Stimulated activated naive CD8-positive, alpha-beta T cell treated with anti-CD3 and anti-CD28 coated beads, Interleukin-15, Interleukin-2, amounts not matched to agents 100 ng/mL and 50 ng/mL, for 24 hours (primary cell): Measurements from ENCODE around the gene LAP3.
A peak's percentile ranks its signal among the peaks of the same experiment; 100 is the strongest.
"Not testable (repeated sequence)": the region's sequence is repeated elsewhere in the genome, so short reads cannot be mapped to it uniquely, and the experiment has no call there.

ENCODE experiments used
- H3K27ac Mint-ChIP-seq: one replicate; pipeline ENCODE4 v1.8.0; 2021; ENCODE audit warnings: mild to moderate bottlenecking, mixed read lengths
- H3K27me3 Mint-ChIP-seq: one replicate; pipeline ENCODE4 v1.8.0; 2021; ENCODE audit warnings: mixed read lengths
- H3K36me3 Mint-ChIP-seq: one replicate; pipeline ENCODE4 v1.8.0; 2021; ENCODE audit warnings: low read depth, mixed read lengths
- H3K4me1 Mint-ChIP-seq: one replicate; pipeline ENCODE4 v1.8.0; 2021; ENCODE audit warnings: low read depth, mixed read lengths
- H3K4me3 Mint-ChIP-seq: one replicate; pipeline ENCODE4 v1.8.0; 2021; ENCODE audit warnings: mild to moderate bottlenecking, mixed read lengths
- H3K9me3 Mint-ChIP-seq: one replicate; pipeline ENCODE4 v1.8.0; 2021; ENCODE audit warnings: mixed read lengths

Gene LAP3

GRCh38 chr4:17556498-17556897 is 20.5 kb upstream of the LAP3 start:
- Mint-ChIP-seq H3K27me3 (peaks cover 6% of the 10 kb centered on the region), H3K36me3 (no peaks in the 10 kb centered on the region), H3K4me3 (no peak overlapping the region), H3K27ac (no peak overlapping the region), H3K4me1 (no peaks in the 10 kb centered on the region), H3K9me3 (no peaks in the 10 kb centered on the region)

DNA sequence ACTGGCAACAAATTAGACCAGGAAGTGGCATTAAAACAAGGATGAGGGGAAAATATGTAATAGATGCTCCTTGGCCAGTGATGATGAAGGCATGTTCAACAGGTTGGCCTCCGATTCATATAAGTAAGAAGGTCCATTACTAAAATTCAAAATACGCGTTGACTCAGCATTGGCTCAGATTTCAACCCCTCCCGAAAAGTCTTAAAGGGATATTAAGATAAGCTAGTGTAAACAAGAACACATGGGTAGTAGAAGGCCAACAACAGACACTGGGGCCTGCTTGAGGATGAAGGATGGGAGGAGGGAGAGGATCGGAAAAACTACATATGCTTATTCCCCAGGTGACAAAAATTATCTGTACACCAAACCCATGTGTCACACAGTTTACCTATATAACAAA is 19.1 kb upstream of the LAP3 start:
- no peaks in the 10 kb centered on the region for H3K36me3 Mint-ChIP-seq
- no peaks in the 10 kb centered on the region for H3K4me1 Mint-ChIP-seq
- no peak overlapping the region for H3K27ac Mint-ChIP-seq
- no peaks in the 10 kb centered on the region for H3K9me3 Mint-ChIP-seq
- H3K27me3 Mint-ChIP-seq: peaks cover 5% of the 10 kb centered on the region
- H3K4me3 Mint-ChIP-seq: no peak overlapping the region

- Mint-ChIP-seq H3K36me3 (no peaks in the 10 kb centered on the region), H3K27ac (no peak overlapping the region), H3K4me3 (no peak overlapping the region), H3K9me3 (no peaks in the 10 kb centered on the region), H3K27me3 (peaks cover 5% of the 10 kb centered on the region), H3K4me1 (no peaks in the 10 kb centered on the region)
Observed at GRCh38 chr4:17558941-17559708, 17.9 kb upstream of the LAP3 start.

- H3K9me3 Mint-ChIP-seq: no peaks in the 10 kb centered on the region
- H3K27ac Mint-ChIP-seq: no peak overlapping the region
- peaks cover 5% of the 10 kb centered on the region for H3K27me3 Mint-ChIP-seq
- no peak overlapping the region for H3K4me3 Mint-ChIP-seq
- no peaks in the 10 kb centered on the region for H3K4me1 Mint-ChIP-seq
- no peaks in the 10 kb centered on the region for H3K36me3 Mint-ChIP-seq
Observed at GRCh38 chr4:17559709-17560048, 17.3 kb upstream of the LAP3 start.

DNA sequence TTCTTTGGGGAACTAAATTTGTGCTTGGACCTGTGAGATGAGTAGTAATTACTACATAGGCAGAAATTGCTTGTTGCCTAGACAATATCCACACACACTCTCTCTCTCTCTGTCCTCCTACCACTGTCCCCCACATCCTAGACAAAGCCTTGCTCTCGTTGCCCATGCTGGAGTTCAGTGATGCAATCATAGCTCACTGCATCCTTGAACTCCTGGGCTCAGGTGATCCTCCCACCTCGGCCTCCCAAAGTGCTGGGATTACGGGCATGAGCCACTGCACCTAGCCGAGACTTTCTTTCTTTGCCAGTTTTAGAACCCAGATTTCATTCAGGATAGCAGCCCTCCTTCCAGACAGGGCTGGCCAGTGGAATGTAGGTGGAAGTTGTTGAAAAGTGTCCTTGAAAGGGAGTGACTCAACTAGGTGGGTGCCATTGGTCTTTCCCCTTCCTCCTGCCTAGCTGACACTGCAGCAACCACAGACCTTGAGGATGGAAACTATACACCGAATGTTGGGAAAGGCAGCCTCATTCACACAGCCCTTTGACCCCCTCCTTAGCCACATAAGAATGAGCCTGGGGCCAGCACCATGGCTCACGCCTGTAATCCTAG is 16.8 kb upstream of the LAP3 start:
- Mint-ChIP-seq H3K27me3 (no peaks in the 10 kb centered on the region), H3K4me1 (no peaks in the 10 kb centered on the region), H3K4me3 (no peak overlapping the region), H3K36me3 (no peaks in the 10 kb centered on the region), H3K27ac (no peak overlapping the region), H3K9me3 (no peaks in the 10 kb centered on the region)

GRCh38 chr4:17561195-17561909 is 15.6 kb upstream of the LAP3 start:
- Mint-ChIP-seq H3K27ac (no peak overlapping the region), H3K4me1 (no peaks in the 10 kb centered on the region), H3K27me3 (no peaks in the 10 kb centered on the region), H3K9me3 (no peaks in the 10 kb centered on the region), H3K4me3 (no peak overlapping the region), H3K36me3 (no peaks in the 10 kb centered on the region)

DNA sequence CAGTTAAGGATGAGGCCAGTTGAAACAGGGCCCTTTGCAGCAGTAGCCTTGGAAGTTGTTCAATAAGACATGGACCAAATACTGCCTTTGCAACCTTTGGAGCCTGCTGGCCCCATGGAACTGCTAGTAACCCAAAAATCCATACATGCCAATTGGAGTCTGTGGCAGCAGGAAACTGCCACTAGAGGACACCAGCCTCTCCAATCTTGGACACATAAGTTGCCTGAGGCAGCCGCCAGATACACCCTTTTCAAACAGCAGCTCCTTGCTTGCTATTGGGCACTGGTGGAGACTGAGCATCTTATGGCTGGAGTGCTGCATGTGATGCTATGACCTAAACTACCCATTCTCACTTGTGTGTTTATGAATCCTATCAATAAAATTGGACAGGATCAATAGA is 14.8 kb upstream of the LAP3 start:
- H3K27ac Mint-ChIP-seq: no peak overlapping the region
- no peak overlapping the region for H3K4me3 Mint-ChIP-seq
- no peaks in the 10 kb centered on the region for H3K27me3 Mint-ChIP-seq
- H3K36me3 Mint-ChIP-seq: no peaks in the 10 kb centered on the region
- H3K9me3 Mint-ChIP-seq: no peaks in the 10 kb centered on the region
- no peaks in the 10 kb centered on the region for H3K4me1 Mint-ChIP-seq

DNA sequence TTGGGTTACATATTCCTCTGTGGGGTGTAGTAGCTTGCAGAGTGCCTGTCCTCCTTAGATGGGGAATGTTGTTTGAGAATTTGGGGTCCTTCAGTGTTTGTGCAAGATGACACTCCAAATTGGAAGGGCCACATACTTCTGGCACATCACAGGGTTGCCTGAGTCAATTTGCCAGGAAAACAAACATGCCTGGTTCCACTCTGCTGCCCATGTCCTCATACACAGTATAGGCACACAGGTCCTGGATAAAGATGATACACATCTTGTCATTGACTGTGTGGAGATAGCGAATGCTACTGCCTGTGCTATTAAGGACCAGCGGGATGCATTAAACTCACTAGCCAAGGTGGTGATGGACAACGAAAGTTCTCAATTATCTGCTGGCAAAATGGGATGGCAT is 11.2 kb upstream of the LAP3 start:
- Mint-ChIP-seq H3K9me3 (no peaks in the 10 kb centered on the region), H3K36me3 (no peaks in the 10 kb centered on the region), H3K4me1 (no peaks in the 10 kb centered on the region), H3K27ac (no peak overlapping the region), H3K4me3 (no peak overlapping the region), H3K27me3 (no peaks in the 10 kb centered on the region)

GRCh38 chr4:17567271-17567670 is 9.7 kb upstream of the LAP3 start:
- no peaks in the 10 kb centered on the region for H3K9me3 Mint-ChIP-seq
- no peaks in the 10 kb centered on the region for H3K27me3 Mint-ChIP-seq
- H3K4me3 Mint-ChIP-seq: no peak overlapping the region
- H3K36me3 Mint-ChIP-seq: no peaks in the 10 kb centered on the region
- H3K4me1 Mint-ChIP-seq: no peaks in the 10 kb centered on the region
- no peak overlapping the region for H3K27ac Mint-ChIP-seq

GRCh38 chr4:17574206-17574605 is 2.8 kb upstream of the LAP3 start:
- no peak overlapping the region for H3K27ac Mint-ChIP-seq
- H3K4me3 Mint-ChIP-seq: no peak overlapping the region
- H3K9me3 Mint-ChIP-seq: no peaks in the 10 kb centered on the region
- H3K4me1 Mint-ChIP-seq: peaks cover 21% of the 10 kb centered on the region
- no peaks in the 10 kb centered on the region for H3K27me3 Mint-ChIP-seq
- peaks cover 6% of the 10 kb centered on the region for H3K36me3 Mint-ChIP-seq

- H3K4me3 Mint-ChIP-seq, H3K9me3 Mint-ChIP-seq, H3K27ac Mint-ChIP-seq, H3K27me3 Mint-ChIP-seq: not testable (repeated sequence)
- peaks cover 12% of the 10 kb centered on the region for H3K36me3 Mint-ChIP-seq
- peaks cover 28% of the 10 kb centered on the region for H3K4me1 Mint-ChIP-seq
Observed at GRCh38 chr4:17575177-17575576, 1.8 kb upstream of the LAP3 start.

GRCh38 chr4:17577665-17578481 is 875 bp downstream of the LAP3 start:
- Mint-ChIP-seq H3K4me1 (peaks cover 33% of the 10 kb centered on the region), H3K36me3 (peaks cover 39% of the 10 kb centered on the region), H3K27ac (peak overlapping the region; percentile 96), H3K9me3 (no peaks in the 10 kb centered on the region), H3K27me3 (no peaks in the 10 kb centered on the region), H3K4me3 (peak overlapping the region; percentile 89)

- peaks cover 33% of the 10 kb centered on the region for H3K4me1 Mint-ChIP-seq
- peak overlapping the region; percentile 89 for H3K4me3 Mint-ChIP-seq
- no peaks in the 10 kb centered on the region for H3K27me3 Mint-ChIP-seq
- peaks cover 45% of the 10 kb centered on the region for H3K36me3 Mint-ChIP-seq
- peak overlapping the region; percentile 96 for H3K27ac Mint-ChIP-seq
- H3K9me3 Mint-ChIP-seq: no peaks in the 10 kb centered on the region
Observed at GRCh38 chr4:17578482-17578891, 1.5 kb downstream of the LAP3 start.

DNA sequence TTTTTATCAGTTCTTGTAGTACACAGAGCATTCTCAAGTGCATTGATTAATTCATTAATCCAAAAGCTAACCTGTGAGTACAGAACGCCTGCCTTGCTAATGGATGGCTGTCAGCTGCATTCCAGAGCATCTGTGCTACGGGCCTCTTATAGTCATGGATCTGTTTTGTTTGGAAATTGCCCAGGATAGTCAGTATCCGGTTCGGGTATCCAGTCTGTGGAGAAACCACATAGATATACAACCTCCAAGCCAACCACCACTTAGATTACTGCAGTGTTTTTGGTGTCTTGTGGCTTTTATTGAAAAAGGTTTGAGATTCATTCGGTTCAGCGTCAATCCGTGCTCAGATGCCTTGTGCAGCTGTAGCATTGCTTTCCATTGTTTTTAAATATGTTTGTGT is 4.0 kb downstream of the LAP3 start:
- Mint-ChIP-seq H3K9me3 (no peaks in the 10 kb centered on the region), H3K4me1 (peaks cover 32% of the 10 kb centered on the region), H3K4me3 (no peak overlapping the region), H3K36me3 (peaks cover 69% of the 10 kb centered on the region), H3K27ac (no peak overlapping the region), H3K27me3 (no peaks in the 10 kb centered on the region)

DNA sequence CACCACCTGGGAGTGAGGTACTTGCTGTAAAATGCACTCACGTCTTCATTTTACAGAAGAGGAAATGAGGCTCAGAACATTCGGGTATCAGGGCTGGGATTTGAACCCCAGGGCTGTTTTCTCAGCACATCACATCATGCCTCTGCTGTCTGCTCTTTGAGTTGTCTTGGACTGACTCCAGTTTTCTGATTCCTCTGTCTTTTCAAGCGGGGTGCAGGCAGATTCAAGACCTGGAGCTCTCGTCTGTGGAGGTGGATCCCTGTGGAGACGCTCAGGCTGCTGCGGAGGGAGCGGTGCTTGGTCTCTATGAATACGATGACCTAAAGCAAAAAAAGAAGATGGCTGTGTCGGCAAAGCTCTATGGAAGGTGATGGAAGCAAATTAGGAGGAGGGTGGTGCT is 6.3 kb downstream of the LAP3 start:
- no peaks in the 10 kb centered on the region for H3K9me3 Mint-ChIP-seq
- no peaks in the 10 kb centered on the region for H3K27me3 Mint-ChIP-seq
- no peak overlapping the region for H3K4me3 Mint-ChIP-seq
- H3K36me3 Mint-ChIP-seq: peaks cover 87% of the 10 kb centered on the region
- peaks cover 22% of the 10 kb centered on the region for H3K4me1 Mint-ChIP-seq
- H3K27ac Mint-ChIP-seq: no peak overlapping the region
